Measurements from ENCODE around the gene PNMT.
A peak's percentile ranks its signal among the peaks of the same experiment; 100 is the strongest.

Gene PNMT

DNA sequence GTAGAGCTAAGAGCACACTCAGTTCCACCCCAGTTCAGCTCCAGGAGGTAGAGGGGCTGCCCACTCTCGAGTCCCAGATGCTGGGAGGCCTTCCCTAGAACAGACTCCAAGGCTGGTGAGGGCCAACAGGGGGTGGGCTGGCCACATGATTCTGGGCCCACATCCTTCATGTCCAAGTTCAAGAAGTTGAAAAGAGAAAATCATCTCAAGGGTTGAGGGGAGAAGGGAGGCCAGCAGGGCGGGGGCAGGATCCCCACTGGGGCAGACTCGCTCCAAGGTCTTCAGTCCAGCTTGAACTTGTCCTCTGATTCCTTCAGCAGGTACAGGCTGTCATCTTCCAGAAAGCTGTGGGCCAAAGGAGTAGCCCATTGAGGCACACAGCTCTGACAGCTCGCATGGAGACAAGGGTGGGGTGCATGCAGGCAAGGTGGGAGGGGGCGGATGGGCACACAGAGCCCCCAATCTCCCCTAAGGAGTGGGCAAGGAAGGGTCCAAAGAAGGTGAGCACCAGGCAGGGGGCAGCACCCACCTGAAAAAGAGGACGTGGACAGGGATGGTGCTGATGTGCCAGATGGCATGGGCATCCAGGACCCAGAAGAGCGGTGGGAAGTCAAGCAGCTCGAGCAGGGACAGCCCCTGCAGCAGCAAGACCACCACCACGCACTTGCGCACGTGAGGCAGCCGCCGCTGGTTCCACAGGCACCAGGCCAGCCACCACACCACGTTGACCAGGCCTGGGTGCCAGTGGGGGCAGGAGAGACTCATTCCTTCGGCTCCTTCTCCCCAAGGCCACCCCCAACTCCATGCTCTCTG lies 4.5 kb downstream of the PNMT start:
- DNase-seq = no peak

GRCh38 chr17:39673335-39674081 lies 5.3 kb downstream of the PNMT start:
- DNase-seq = no peak

DNA sequence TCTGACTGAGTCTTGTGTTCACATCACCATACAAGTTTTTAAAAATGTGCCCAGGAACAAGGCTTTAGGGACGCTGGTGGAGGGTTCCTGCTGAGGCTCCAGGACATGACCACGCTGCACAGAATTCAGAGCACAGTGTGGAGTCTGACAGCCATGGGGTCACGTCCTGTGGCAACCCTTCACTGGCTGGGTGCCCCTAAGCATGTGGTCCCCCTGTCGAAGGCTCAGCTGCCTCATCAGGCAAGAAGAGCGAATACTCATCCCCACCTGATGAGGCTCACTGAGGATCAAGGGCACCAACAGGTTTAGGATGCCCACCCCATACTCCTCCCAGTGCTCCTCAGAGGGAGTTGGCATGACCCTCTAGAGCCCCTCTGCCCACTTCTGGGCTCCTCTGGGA lies 5.9 kb downstream of the PNMT start:
- DNase-seq = no peak

- DNase-seq = no peak
These were observed 6.6 kb downstream of the PNMT start for GRCh38 chr17:39674702-39675389.

- DNase-seq = no peak
These were observed 7.3 kb downstream of the PNMT start for GRCh38 chr17:39675390-39676082.

GRCh38 chr17:39676198-39676819 lies 8.1 kb downstream of the PNMT start:
- no peak for DNase-seq

GRCh38 chr17:39677072-39677471 lies 8.8 kb downstream of the PNMT start:
- no peak for DNase-seq

DNA sequence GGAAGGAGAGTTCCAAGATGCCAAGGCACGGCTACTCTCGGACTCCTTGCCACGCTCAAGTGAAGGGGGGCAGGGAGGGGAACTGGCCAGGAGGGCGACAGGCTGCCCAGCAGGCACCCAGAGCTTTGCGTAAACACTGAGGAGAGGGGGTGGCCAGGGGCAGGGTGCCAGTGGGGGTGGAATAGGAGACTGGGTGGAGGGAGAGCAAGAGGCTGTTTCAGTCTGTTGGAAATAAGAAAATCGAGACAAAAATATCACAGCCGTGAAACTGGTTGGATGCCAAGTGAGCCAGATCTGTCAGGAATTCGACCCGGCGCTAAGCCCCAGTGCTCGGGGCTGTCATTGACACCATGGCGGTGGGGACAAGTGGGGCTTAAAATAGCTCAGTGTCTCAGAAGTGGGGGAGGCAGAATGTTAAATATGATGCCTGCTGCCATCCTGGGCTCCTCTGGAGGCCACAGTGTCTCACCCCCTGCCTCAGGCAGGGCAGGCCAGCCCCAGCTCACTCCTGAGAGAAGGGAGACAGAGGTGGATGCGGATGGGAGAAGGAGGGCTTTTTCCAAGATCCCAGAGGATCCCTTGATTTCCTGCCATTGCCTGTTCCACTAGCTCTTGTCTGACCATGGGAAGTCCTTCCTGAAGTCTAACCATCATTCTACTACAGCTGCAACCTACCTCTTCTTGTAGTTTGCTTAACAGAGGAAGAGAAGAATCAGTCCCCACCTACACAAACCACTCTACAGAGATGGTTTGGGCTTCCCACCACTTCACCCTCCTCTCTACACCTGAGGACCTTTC lies 9.5 kb downstream of the PNMT start:
- no peak for DNase-seq

DNA sequence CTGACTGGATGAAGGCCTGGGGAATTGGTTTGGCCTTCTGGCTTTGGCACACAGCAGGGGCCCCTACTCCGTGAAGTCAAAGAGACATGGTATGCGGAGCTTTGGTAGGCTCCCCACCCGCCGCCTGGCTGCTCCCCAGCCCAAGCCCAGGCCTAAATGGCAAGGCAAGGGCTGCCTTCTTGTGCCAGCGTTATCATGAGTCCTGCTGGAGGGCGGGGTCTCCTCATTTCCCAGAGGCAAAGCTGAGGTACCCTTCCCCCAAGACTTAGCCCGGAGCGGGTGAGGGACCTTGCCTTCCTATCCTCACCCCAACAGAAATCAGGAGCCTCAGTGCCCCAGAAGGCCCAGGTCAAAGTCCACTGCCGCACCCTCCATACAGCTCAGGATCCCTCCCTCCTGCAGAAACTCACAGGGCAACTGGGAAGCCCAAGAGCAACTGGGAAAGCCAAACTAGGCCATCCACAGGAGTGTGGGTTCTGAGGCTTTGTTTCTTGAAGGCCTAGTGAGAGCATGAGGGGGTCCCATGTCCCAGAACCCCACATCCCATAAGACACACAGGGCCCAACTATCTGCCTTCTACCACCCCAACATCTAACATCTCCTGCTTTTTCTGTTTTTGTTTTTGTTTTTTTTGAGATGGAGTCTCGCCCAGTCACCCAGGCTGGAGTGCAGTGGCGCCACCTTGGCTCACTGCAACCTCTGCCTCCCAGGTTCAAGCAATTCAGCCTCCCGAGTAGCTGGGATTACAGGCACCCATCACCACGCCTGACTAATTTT lies 10.3 kb downstream of the PNMT start:
- DNase-seq = no peak

DNA sequence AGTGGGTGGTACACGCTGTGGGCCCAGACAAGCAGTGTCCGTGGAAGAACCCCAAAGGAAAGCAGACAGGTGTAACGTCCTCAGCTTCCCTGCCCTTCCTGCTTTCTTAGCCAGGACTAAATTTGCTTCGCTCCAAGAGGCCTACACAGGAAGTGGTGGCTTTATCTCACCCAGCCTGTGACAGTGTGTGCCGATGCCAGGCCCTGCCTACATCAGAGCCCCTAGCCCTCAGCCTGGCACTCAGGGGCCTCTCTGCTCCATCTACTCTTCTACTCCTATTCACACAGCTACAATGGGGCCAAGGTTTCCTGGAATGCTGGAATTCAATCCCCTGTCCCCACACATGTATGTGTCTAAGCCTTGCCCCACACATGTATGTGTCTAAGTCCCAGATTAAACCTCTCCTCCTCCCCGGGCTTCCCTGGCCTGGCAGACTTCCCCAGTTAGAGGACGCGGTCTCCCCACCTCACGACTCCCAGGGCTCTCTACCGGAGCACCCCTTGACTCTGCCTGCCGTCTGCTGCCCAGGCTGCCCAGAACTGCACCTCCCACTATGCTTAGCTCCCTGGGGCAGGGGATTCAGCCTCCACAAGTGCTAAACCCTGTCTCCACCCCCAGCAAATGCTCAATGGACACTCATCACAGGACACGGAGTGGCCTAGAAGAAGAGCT lies 11.4 kb downstream of the PNMT start:
- no peak for DNase-seq

DNA sequence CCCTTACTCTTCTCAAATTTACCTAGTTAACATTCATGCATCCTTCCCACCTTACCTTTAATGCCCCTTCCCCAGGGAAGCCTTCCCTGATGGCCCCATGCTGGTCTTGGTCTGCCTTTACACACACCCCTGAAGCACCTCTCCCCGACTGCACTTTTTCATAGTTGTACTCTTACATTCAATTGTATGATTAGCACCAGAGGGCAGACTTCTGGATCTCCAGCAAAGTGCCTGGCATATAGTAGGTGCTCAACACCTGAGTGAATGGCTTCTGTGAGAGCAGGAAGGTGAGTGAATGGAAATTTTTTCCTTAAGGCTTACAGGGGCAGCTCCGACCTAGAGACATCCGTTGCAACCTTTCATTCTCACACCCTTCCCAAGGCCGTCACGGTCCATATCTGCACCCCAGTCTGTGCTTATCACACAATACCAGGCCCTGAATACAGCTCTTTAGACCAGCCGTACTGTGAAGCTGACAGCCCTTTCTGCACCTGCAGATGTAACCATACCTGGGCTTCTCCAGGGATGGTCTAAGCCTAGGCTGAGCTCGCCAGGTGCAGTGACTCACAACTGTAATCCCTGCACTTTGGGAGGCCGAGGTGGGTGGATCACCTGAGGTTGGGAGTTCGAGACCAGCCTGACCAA lies 15.2 kb downstream of the PNMT start:
- DNase-seq = no peak

DNA sequence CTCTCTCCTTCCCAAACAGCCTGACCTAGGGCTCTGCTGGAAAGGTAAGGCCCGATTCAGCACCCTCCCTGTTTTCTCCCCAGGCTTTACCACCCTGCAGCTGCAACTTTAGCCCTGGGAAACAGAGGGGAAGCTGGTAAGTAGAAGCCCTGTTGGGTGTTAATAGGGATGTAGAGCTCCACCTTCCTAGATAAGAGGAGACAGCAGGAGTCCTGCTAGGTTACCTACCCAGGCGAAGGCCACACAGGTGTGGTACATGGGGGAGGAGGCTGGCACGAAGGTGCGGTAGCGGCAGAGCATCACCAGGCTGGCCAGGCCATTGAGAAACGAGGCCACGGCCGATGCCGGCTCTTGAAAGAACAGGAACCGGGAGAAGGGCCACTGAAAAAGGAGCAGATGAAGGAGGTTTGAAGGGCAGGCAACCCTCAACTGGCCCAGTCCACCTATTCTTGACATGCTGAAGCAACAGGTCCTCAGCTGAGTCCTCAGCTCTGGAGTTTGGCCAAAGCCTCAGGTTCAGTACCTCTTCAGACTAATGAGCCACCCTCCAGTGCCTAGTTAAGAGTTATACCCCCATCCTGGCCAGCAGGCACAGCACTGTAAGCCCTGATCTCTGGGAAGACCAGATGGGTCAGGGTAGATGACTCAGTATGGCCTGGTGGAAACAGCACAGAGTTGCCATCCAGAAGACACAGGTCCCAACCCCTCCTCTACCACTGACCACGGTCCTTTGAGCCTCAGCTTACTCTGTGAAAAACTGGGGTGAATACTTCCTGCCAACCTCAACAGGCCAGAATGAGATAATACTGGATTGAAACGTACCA lies 16.3 kb downstream of the PNMT start:
- DNase-seq = no peak

- DNase-seq = no peak
These were observed 18.9 kb downstream of the PNMT start for GRCh38 chr17:39687101-39687545.

DNA sequence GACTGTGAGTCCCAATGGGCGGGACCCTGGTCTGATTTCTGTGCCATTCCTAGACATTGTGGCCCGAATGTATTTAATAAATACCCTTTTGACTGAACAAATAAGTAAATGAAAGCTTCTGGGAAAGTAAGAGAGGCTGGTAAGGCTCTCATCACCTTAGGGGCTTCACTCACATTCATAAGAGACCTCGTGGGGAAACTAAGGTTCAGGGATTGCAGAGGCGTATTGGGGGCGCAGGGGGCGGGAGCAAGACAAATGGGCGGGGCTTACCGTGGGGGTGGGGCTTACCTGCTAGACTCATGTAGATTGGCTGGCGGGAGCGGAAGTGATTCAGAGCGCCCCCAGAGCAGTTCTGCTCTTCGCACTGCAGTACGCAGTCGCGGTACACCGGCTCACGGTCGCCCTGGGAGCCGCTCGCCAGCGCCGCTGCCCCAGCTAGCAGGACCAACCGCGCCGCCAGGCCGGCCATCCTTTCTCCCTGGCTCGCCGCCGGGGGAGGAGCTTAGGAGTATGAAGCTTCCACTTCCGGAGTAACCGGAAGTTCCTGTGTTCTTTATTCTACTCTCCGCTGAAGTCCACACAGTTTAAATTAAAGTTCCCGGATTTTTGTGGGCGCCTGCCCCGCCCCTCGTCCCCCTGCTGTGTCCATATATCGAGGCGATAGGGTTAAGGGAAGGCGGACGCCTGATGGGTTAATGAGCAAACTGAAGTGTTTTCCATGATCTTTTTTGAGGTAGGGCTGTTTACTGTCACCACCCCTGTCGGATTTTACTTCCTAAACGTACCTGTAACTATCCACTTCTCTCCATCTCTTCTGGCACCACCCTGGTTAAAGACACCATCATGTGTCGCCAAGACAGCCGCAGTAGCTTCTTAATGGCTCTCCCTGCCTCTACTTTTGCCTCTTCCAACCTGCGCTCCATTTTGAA lies 19.6 kb downstream of the PNMT start, which contains the start of gene PGAP3:
Gene PGAP3 (minus strand): TSS at position 512 of the 929 bp plus-strand sequence. CDS start 43 bp downstream, at position 469.
- DNase-seq = peak; percentile 87 to 91

DNA sequence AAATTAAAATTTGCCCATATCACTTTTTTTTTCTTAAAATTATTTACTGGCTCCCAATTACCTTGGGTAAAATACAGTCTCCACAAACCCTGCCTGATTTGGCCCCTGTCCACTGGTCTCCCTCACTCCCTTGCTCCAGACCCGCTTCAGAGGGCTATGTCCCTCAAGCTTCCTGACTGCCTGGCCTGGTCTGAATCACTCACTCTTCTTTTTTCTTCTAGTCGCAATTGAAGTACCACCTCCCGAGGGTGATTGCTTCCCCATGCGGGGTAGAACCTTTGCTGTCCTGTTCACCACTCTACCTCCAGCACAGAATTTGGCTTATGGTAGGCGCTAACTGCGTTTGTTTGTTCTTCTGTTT lies 20.2 kb downstream of the PNMT start:
- DNase-seq = no peak

DNA sequence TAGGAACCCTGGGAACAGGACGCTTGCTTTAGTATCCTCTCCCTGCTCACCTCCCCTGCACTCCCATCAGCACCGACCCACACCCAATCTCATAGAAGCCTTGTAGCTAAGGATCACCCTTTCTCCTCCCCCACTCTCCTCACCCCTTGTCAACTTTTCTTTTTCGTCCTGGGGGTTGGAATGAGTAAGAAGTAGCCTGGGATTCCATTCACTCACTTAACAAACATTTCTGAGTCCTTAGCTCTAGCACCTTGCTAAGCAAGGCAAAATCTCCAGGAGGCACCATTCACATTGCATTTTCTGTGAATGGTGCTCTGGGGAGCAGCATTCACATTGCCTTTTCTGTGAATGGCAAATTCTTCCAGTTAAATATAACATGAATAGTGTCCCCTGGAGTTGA lies 20.7 kb downstream of the PNMT start:
- DNase-seq = no peak

DNA sequence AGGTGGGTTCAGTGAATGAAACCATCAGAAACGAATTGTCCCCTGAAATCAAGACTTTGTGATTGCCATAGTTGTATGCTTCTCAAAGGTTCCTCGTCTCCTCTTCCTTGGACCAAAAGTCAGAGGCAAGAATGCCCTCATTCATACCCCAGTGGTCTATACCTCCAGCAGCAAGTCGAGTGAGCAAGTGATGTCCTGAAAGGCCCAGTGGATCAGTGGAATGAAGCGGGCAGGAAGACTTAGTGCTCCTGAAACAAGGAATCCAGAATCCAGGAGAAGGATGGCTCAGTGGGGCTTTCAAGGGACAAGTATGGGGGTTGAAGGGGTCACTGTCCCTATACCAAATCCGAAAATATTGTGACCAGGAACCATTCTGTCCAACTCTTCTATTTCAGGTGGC lies 26.3 kb downstream of the PNMT start:
- DNase-seq = no peak

- DNase-seq = no peak
These were observed 26.8 kb downstream of the PNMT start for GRCh38 chr17:39695089-39695474.
